HG02610 (cell line): Measurements from ENCODE around the gene ATAD1.
"Not testable (repeated sequence)": the region's sequence is repeated elsewhere in the genome, so short reads cannot be mapped to it uniquely, and the experiment has no call there.

Experiments used
- ATAC-seq: cut with Tn5 transposase; IDR thresholded peaks from one replicate; pipeline ENCODE4 v1.9.1; 2021; ENCODE audit warnings: mild to moderate bottlenecking, moderate library complexity; ENCODE audit not compliant: unreplicated experiment

The ATAD1 gene

GRCh38 chr10:87817609-87818504 lies at the start of gene ATAD1:
TSS of gene ATAD1 (minus strand) at chr10:87818226. CDS start at chr10:87814599, 3,627 bp downstream.
- peak; percentile 76 for ATAC-seq

GRCh38 chr10:87867453-87867852 lies 49.4 kb upstream of the ATAD1 start:
- ATAC-seq: no peak

- no peak for ATAC-seq
Measured at GRCh38 chr10:87866412-87866974, 48.5 kb upstream of the ATAD1 start.

GRCh38 chr10:87865241-87865881 lies 47.3 kb upstream of the ATAD1 start:
- ATAC-seq: no peak

GRCh38 chr10:87864496-87865059 lies 46.6 kb upstream of the ATAD1 start:
- no peak for ATAC-seq

- ATAC-seq: not testable (repeated sequence)
Measured at GRCh38 chr10:87863951-87864495, 46.0 kb upstream of the ATAD1 start.

GRCh38 chr10:87863053-87863943 lies 45.3 kb upstream of the ATAD1 start, which contains the start of the genes KLLN and PTEN:
TSS of gene KLLN (minus strand) at chr10:87863533. CDS start at chr10:87862487, 1,046 bp downstream.
TSS of gene PTEN (plus strand) at chr10:87863625. CDS start at chr10:87864470, 845 bp downstream.
- peak; percentile 46 for ATAC-seq

GRCh38 chr10:87862679-87863052 lies 44.6 kb upstream of the ATAD1 start:
- peak; percentile 10 for ATAC-seq

GRCh38 chr10:87861953-87862678 lies 44.1 kb upstream of the ATAD1 start:
- ATAC-seq: peak; percentile 56

GRCh38 chr10:87861566-87861952 lies 43.5 kb upstream of the ATAD1 start:
- ATAC-seq: no peak

GRCh38 chr10:87860816-87861403 lies 42.9 kb upstream of the ATAD1 start:
- ATAC-seq: no peak

GRCh38 chr10:87860156-87860795 lies 42.2 kb upstream of the ATAD1 start:
- no peak for ATAC-seq

- ATAC-seq: not testable (repeated sequence)
Measured at GRCh38 chr10:87855665-87856064, 37.6 kb upstream of the ATAD1 start.

- ATAC-seq: not testable (repeated sequence)
Measured at GRCh38 chr10:87855247-87855646, 37.2 kb upstream of the ATAD1 start.

- no peak for ATAC-seq
Measured at GRCh38 chr10:87852089-87852488, 34.1 kb upstream of the ATAD1 start.

GRCh38 chr10:87850742-87851205 lies 32.7 kb upstream of the ATAD1 start:
- ATAC-seq: peak; percentile 45

GRCh38 chr10:87849001-87849400 lies 31.0 kb upstream of the ATAD1 start:
- ATAC-seq: no peak

GRCh38 chr10:87847550-87847949 lies 29.5 kb upstream of the ATAD1 start:
- no peak for ATAC-seq
